GM11168 (cell line): Measurements from ENCODE around the gene ARL11.

ENCODE experiments used
- in situ Hi-C: fragments of 300-500 bp; cut with MboI; formaldehyde crosslinking; loops from one replicate; pipeline ENCODE4 v1.12.0; 2022; ENCODE audit warnings: low sequenced_read_pairs; ENCODE audit not compliant: unreplicated experiment

ARL11 gene

DNA sequence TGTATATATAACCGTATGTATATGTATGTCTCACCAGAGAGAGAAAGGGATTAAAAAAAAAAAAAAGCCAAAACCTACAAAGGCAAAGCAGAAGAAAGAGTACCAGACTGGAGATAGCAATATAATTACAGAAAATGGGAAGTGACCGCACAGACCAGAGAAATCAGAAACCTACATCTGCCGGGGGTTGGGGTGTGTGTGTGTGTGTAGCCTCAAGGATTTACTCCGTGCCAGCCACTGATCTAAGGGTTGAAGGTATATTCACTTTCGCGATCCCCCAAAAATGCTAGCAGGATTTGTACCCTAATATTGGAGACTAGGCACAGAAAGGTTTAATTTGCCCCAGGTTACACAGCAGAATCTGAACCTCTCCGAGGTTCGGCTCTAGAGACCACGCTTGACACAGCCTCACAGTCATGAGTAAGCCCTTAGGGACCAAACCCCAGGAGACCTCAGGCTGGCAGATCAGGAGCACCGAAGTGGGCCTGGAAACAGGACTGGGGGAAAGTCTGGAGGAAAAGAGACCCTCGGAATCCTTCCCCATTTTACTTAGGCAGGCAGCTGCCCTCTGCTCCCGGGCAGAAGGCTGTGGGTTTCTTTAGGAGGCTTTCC, 14.8 kb downstream of the ARL11 start:
- in situ Hi-C loops = no loop called here

DNA sequence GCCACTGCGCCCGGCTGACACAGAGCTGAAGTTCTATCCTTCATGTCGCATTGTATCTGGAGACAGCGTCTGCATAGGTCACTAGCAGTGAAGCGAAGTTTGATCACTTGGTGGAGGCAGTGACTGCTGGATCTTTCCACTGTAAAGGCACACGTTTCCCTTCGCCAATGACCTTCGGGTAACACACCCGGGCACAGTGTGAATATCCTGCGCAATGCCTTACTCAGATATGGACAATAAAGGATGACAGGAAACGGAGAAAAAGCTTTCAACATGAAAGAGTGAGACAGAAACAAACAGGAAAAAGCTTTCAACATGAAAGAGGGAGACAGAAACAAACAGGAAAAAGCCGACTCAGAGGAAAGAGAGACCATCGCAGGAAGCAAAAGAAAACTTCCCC, 17.1 kb downstream of the ARL11 start:
- in situ Hi-C loops = no loop called here

DNA sequence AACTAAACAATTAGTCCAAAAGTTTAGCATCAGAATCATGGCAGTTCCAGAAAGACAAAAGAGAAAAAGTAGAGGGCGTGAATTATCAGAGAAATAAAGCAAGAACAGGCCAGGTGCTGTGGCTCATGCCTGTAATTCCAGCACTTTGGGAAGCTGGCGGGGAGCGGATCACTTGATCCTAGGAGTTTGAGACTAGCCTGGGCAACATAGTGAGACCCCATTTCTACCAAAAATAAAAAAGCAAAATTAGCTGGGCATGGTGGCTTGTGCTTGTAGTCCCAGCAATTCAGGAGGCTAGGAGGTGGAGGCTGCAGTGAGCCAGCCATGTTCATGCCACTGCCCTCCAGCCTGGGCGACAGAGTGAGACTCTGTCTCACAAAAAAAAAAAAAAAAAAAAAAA, 18.4 kb downstream of the ARL11 start:
- in situ Hi-C loops = no loop called here

DNA sequence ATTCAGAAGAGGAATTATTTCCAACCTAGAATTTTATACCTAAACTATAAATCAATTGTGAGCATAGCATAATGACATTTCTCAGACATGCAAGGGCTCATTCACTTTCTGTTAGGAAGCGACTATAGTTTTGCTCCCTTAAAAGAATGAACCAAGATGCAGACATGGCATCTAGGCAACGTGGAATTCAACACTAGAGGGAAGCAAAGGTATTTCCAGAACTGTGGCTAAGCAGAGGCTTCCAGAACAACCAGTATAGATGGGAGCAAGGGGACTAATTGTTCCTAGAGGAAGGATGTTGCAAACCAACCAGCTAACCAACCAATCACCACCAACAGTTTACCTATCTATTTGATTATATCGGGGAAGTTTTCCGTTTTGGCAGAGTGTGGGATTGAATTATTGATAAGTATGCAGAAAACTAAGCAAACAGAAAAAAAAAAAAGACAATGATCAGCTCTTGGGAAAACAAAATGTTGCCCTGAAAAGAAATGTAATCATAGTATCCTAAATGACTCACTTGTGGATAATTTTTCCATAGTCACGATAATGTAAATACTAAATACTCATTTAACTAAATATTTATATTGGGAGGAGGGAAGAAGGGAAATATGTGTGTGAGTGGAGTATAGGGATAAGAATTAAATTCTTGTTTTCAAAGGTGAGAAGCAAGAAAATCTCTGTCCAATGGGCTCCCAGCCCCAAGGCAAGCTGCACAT, 21.1 kb downstream of the ARL11 start:
- in situ Hi-C loops = no loop called here

DNA sequence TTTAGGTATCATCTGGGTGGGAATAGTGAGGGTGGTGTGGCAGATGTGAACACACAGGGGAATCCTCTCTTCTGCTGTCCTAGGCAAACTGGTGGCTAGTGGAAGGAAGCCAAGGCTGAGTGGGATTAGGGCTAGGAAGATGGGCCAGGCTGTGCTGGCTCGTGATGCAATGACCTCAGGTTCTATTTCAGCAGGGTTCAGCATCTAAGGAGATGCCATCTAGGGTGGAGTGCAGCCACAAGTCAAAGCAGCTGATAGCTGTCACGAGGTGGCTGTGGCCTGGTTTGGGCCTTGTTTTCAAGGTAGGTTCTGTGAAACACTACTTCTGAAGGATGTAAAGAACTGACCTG, 21.6 kb downstream of the ARL11 start:
- in situ Hi-C loops = no loop called here

DNA sequence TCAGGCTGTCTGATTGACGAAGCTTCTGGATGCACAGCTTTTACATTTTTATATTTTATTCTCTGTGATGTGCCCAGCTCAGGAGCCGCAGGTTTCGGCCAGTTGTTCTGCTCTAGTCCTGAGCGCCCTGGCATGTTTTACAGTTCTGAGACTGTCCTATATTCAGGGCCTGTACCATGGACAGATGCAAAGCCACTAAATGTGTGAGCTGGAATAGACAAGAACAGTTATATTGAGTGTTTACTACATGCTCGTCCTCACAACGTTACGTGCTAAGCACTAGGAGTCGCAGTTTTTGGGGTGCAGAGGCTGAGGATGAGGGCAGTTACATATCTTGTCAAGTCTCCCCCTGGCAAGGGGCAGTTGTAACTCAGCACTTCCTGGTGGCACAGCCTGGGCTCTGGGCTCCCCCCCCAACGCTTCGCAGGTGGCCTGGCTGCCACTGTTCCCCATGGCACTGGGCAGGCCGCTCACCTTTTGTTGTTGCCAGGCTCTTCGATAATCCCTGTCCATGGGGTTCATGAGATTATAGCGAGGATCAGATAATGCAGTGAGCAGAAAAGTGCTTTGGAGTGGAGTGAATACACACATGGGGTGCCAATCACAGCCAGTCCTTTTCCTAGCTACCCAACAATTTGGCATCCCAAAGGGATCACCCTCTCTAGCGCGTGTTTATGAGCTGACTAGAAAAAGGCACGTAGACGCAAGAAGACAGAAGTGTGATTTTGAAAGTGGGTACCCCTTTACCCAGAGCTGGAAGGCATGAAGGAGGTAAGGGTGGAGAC, 23.5 kb downstream of the ARL11 start:
- in situ Hi-C loops = no loop called here

DNA sequence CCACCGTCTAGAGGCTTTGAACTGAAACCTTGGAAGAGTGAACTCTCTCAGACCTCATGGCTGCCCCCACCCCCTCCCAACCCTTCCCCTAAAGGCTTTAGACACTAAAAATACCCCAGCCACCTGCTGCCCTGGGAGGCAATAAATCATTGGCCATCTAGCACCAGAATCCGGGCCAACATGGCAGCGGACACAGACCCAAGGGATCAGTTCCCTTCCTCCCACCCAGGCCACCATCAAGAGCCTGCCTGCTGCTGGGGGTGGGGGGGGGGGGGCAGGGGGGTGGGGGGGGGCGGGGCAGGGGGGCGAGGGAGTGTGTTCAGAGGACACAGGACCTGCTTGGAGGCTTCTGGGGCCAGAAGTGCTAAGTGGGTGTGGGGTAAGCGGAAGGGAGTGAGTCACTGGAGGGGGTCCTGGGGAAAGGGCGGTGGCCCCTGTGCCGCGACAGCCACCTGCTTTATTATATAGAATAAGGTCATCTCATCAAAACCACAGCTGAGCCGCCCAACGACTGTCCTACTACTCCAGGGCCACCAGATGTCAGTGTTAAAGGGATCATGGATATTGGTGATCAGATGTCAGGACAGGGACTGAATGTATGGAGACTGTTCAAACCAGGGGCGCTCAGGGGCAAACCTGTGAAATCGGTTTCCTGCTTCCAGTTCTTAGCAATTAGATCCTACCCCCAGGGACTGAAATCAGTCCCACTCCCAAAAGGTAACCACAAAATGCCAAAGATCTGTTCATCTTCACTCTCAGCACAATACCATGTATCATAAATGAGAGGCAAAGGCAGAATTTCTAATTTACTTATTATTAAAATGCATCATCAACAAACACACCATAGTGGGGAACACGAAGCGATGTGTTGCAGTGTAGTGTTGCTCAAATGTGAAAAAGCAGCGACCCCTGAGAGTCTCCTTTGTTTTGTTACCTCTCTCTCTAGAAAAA, 24.3 kb downstream of the ARL11 start:
- in situ Hi-C loops = no loop called here

DNA sequence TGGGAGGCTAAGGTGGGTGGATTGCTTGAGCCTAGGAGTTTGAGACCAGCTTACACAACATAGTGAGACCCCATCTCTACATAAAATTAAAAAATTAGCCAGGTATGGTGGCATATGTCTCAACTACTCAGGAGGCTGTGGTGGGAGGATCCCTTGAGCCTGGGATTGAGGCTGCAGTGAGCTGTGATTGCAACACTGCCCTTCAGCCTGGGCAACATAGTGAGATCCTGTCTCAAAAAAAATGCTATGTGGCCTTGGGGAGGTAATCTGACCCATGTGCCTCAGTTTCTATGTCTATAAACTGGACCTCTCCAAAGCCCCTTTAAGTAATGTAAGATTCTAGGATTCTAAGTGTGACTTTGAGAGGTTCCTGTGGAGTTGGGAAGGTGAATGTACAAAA, 25.2 kb downstream of the ARL11 start:
- in situ Hi-C loops = no loop called here

DNA sequence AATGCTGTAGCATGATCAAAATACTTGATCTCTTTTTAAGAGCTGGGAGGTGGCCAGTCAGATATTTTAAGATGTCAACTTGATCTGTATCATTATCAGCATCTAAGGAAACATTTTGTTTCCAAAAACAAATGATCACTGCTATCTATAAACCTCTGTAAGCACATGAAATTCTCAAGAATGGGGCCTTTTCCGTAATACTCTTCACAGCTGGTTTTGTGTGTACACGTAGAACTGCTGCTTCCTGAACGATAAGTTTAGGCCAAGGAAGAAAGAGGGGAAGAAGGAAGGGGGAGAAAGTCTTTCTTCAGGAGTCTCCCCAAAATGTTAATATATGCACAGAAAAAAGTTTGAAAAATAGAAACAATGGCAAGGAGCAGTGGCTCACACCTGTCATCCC, 25.7 kb downstream of the ARL11 start:
- in situ Hi-C loops = no loop called here

DNA sequence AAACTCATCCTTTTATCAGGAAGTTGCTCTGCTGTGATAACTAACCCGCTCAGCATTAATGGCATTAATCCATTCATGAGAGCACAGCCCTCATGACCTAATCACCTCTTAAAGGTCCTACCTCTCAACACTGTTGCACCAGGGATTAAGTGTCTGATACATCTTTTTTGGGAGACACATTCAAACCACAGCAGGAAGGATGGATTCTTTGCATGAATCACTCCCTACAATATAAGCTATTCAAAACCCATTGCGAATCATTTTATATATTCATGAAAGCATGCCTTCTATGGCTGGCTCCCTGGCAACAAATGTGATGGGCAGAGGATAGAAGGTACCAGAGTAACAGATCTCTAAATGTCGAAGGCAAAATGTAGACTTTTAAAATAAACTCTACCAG, 27.6 kb downstream of the ARL11 start:
- in situ Hi-C loops = no loop called here

DNA sequence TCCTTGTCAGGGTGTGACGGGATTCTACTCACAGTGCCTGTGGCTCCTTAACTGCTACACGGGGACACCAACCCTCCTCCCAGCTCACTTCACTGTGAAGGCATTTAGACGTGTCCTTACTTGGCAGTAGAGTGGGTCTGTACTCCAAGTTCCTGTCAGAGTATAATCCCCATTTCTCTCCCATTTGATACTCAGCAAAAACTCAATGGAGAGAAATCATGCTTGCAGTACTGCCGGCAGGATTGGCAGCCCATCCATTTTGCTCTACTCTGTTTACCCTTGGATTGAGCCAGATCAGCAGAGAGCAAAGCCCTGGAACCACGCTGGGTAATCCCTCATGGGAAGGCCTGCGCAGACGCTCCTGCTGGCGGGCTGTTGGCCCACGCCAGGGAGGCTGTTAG, 28.9 kb downstream of the ARL11 start:
- in situ Hi-C loops = no loop called here

DNA sequence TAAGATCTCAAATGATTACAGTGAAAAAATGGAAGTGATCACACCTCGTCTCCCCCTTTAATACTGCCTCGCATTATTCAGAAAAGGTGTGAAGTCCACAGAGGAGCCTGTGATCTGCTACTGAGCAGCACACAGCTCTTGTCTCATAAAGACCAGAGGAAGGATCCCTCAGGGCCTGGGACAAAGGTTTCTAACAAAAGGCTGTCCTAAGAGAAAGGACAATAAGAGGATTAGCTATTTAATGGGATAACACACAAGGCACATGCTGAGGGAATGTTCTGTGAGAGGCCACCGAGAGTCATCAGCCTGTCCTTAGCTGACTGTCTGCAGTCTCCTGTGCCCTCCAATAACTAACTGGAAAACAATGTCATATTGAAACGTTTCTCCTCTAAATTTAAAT, 36.3 kb downstream of the ARL11 start:
- in situ Hi-C loops = loop anchor here (5.0 kb wide), 1 partner anchor 183 kb away; no protein-coding TSS in a partner anchor

DNA sequence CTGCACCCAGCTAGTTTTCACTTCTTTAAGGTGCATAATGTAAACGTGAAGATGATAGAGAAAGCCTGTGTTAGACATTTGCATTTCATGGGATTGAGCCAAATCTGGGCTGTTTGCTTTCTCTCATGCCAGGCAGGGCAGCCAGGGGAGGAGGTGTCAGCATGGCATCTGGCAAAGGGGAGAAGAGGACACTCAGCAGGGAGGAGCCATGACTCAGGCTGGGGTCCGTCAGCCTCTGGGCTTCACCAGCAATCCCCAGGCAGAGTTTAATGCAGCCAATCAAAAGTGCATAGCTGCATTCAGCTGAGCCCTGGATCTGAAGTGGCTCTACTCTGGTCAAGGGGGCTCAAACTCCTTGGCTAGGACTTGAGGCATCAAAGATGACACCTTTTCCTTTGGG, 39.5 kb downstream of the ARL11 start:
- in situ Hi-C loops = no loop called here

DNA sequence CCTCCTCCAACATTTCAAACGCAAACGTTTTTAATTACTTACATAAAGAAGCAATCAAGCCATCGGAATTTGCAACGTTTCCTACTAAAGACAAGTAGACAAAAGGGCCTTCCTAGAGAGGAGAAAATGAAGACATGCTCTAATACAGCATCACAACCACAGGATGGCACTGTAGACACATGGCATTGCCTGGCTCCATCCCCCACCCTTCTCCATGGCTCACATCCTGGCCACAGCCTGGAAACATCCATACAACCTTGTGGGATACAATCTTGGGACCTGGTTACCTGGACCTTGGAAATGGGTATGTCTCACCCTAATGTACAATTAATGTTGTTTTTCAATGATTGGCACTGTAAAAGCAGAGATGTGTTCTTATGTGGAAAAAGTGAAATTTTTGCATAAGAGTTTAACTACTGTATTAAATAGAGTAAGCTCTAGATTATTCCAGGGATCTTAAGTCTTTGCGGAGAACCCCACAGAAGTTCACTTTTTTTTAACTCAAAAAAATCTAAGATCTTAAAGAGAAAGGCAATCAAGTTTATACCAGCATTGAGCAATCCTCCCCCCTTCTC, 41.5 kb downstream of the ARL11 start:
- in situ Hi-C loops = no loop called here

DNA sequence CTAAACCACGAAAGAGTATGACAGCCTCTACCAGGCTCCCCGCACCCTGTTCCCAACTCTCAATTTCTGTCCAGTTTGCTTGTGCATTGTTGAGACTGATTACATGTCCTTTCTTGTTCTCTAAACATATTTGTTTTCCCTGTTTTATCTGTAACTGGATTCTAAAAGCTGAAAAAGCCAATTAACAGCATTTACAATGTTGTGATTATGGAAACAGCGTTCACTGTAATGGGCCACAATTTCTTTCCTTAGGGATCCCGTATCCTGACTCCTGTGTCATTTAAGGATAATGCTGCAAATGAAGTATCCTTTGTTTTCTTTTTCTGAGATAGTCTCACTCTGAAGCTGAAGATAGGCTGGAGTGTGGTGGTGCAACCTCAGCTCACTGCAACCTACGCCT, 42.5 kb downstream of the ARL11 start:
- in situ Hi-C loops = no loop called here

DNA sequence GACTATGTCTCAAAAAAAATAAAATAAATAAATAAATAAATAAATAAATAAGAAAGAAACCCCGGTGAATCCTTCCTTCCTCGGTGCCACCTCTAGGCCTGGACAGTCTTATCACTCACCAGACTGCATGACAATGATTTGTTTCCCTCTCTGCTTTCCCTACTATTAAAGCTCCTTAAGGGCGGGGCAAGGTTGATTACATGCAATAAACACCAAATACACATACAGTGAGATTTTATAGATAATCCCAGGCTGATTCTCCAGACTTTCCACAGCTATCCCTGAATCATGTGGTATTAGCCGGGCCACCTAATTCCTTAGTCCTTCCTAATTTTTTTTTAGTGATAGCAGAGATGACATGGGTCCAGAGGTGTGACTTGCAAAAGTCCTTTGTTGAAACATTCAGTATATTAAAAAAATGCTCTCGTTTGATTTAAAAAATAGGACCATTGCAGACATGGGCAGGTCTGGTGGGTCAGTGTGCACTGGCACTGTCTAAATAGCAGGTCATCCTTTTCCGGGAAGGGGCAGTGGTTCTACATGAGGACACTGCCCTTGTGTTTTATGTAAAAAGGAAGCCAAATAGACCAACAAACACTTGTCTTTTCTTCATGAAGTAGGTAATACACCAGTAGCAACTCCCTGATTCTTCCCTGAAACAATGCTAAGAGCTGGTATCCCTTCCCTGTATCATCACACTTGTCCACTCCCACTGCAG, 48.4 kb downstream of the ARL11 start:
- in situ Hi-C loops = no loop called here

DNA sequence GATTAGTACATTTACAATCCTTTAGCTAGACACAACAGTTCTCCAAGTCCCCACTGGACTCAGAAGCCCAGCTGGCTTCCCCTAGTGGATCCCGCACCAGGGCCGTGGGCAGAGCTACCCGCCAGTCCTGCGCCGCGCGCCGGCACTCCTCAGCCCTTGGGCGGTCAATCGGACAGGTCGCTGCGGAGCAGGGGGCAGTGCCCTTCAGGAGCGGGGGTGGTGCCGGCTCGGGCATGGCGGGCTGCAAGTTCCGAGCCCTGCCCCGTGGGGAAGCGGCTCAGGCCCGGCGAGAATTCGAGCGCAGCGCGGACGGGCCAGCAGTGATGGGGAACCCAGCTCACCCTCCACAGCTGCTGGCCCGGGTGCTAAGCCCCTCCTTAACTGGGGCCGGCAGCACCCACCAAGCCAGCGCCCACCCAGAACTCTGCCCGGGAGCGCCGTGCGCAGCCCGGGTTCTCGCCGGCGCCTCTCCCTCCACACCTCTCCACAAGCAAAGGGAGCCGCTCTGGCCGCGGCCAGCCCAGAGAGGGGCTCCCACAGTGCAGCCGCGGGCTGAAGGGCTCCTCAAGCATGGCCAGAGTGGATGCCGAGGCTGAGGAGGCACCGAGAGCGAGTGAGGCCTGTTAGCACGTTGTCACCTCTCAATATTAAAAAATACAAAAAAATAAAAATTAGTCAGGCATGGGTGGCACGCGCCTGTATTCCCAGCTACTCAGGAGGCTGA, 50.0 kb downstream of the ARL11 start:
- in situ Hi-C loops = no loop called here

DNA sequence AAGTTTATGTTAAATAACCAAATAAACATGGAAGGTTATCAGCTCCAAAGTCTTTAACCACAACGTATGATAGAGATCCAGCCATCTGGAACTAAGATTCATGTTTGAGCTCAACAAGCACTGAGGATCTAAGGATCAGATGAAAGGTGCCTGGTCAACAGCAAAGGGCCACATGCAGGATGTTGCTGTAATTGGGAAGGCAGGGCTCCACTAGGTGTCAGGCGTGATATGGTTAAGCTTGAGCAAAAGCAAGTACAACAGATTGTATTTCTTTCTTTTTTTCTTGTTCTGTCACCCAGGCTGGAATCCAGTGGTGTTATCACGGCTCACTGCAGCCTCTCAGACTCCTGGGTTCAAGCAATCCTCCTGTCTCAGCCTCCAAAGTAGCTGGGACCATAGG, 50.9 kb downstream of the ARL11 start:
- in situ Hi-C loops = no loop called here
